GM19351 (cell line): ENCODE data around the gene ALDH18A1.
A peak's percentile ranks its signal among the peaks of the same experiment; 100 is the strongest.

Experiments used
- ATAC-seq: cut with Tn5 transposase; IDR thresholded peaks from one replicate; pipeline ENCODE4 v1.9.1; 2021; ENCODE audit warnings: mild to moderate bottlenecking, moderate library complexity; ENCODE audit not compliant: unreplicated experiment

The ALDH18A1 gene

GRCh38 chr10:95588025-95588424 is 68.5 kb downstream of the ALDH18A1 start:
- ATAC-seq: no peak

- no peak for ATAC-seq
Observed at GRCh38 chr10:95579835-95580535, 76.5 kb downstream of the ALDH18A1 start.

GRCh38 chr10:95579292-95579691 is 77.2 kb downstream of the ALDH18A1 start:
- no peak for ATAC-seq

- ATAC-seq: no peak
Observed at GRCh38 chr10:95578619-95579018, 77.9 kb downstream of the ALDH18A1 start.

- no peak for ATAC-seq
Observed at GRCh38 chr10:95574649-95575365, 81.7 kb downstream of the ALDH18A1 start.

- no peak for ATAC-seq
Observed at GRCh38 chr10:95573964-95574604, 82.4 kb downstream of the ALDH18A1 start.

GRCh38 chr10:95573527-95573926 is 83.0 kb downstream of the ALDH18A1 start:
- no peak for ATAC-seq

- no peak for ATAC-seq
Observed at GRCh38 chr10:95572131-95572820, 84.2 kb downstream of the ALDH18A1 start.

- no peak for ATAC-seq
Observed at GRCh38 chr10:95571390-95571789, 85.1 kb downstream of the ALDH18A1 start.

- ATAC-seq: no peak
Observed at GRCh38 chr10:95569368-95569767, 87.1 kb downstream of the ALDH18A1 start.

- ATAC-seq: no peak
Observed at GRCh38 chr10:95567903-95568630, 88.4 kb downstream of the ALDH18A1 start.

GRCh38 chr10:95566136-95566535 is 90.4 kb downstream of the ALDH18A1 start:
- no peak for ATAC-seq

- ATAC-seq: no peak
Observed at GRCh38 chr10:95565336-95565735, 91.2 kb downstream of the ALDH18A1 start.

- no peak for ATAC-seq
Observed at GRCh38 chr10:95564291-95564690, 92.2 kb downstream of the ALDH18A1 start.

GRCh38 chr10:95562341-95562965 is 94.1 kb downstream of the ALDH18A1 start:
- ATAC-seq: no peak

GRCh38 chr10:95561864-95562177 is 94.7 kb downstream of the ALDH18A1 start:
- no peak for ATAC-seq

- ATAC-seq: peak; percentile 99
Observed at GRCh38 chr10:95561177-95561863, 95.2 kb downstream of the ALDH18A1 start, which contains the start of gene SORBS1. Gene SORBS1, minus strand, starts transcription at chr10:95561371. Its CDS starts 120,236 bp downstream, at chr10:95441135.

GRCh38 chr10:95560278-95561176 is 96.0 kb downstream of the ALDH18A1 start:
- ATAC-seq: peak; percentile 23

- ATAC-seq: no peak
Observed at GRCh38 chr10:95559896-95560277, 96.6 kb downstream of the ALDH18A1 start.
